Stimulated activated CD4-positive, alpha-beta T cell treated with anti-CD3 and anti-CD28 coated beads, Interleukin-12 subunit alpha, Interleukin-12 subunit beta, amount 100 ng/mL, for 48 hours (primary cell): ENCODE results near the gene GMPR.
A peak's percentile ranks its signal among the peaks of the same experiment; 100 is the strongest.

Source experiments
- DNase-seq, 3 donors: peaks; one replicate each; pipeline ENCODE4 v3.0.0-alpha.2; 2020; ENCODE audit warnings: low read depth in 2 of 3, low spot score in 1 of 3

GMPR gene

DNA sequence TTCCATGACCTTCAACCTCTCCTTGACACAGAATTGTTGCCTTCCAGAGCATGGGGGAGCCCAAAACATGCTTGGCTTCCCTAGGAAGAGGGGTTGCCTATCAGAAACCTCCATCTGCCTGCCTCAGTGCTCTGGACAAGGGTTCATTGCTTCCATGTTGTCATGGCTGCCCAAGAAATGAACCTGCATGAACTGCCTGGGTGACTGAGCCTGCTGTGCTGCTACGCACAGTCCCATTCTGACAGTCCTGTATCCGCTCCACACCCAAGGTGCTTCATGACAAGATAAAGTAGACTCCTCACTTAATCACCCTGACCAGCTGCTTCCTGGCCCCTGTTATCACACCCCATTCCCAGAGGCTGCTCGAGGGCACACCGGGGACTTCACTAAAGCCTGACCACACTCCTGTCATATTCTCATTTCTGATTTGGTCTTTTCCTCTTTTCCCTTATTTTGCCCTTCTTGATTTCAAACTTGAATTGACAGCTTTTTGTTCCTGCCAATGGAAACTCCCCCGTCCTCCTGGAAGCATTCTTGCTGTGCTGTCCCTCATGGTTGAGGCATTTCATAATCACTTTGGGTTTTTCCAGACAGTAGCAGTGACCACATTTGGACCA, 31.9 kb downstream of the GMPR start:
- no peak for DNase-seq

DNA sequence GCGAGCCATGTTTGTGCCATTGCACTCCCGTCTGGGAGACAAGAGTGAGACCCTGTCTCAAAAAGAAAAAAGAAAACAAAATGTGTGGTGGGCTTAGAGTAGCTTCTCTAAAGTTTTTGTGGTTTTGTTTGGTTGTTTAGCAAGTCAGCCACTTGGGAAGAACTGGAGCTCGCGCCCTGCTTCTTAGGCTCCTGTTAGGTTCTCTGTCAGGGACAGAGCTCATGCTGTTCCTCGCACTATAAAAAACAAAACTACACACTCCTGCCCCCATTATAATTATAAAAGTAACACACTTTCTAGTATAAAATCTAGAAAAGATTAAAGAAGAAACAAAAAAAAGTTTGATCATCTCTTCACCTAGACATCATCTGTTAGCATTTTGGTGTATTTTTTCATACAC, 33.0 kb downstream of the GMPR start:
- no peak for DNase-seq

DNA sequence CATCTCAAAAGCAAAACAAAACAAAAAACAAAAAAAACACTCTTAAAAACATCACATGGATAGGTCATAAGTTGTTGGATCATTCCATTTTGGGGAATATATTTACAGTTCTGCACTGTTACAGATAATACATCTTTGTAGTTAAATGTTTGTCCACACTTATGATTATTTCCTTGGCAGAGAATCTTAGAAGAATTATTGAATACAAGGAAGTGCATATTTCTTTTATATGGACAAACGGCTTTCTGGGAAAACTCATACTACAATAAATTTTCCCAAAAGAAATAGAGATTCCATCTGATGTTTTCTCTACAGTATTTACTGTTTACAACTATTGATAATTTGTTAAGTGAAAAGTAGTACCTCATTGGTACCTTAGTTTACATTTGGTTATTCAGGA, 33.8 kb downstream of the GMPR start:
- no peak for DNase-seq

DNA sequence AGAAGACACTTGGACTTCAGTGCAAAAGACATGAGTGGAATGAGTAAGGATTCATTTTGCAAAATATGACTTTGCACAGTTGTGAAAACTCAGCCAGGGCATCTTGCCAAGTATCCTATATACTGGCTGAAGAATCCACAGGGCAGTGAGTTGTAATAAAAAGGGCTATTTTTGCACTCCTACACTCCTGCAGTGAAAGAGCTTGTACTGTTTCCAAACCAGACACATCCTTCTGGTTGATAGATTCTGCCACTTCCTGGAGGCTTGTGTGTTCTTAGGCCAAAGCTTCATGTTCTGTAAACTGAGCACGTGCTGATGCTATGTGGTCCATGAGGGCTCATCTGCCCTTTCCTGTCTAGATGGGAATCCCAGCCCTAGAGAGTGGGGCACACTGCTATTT, 34.9 kb downstream of the GMPR start:
- no peak for DNase-seq

DNA sequence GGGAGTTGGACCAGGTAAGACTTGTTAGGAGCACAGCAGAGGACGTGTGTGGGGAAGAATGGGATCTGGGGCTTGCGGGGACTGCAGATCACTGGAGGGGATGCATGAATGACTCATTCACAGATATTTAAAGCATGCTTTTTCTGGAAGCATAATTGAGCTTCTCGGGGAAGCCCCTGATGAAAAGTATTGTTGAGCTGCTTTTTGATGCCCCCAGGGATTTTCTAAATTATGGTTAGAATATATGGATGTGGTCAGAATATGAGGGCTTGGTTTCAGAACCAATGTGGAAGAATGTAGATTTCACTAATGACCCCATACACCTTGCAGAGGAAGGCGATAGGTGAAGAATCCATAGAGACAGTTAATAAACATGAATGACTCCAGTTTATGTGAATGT, 36.1 kb downstream of the GMPR start:
- no peak for DNase-seq

DNA sequence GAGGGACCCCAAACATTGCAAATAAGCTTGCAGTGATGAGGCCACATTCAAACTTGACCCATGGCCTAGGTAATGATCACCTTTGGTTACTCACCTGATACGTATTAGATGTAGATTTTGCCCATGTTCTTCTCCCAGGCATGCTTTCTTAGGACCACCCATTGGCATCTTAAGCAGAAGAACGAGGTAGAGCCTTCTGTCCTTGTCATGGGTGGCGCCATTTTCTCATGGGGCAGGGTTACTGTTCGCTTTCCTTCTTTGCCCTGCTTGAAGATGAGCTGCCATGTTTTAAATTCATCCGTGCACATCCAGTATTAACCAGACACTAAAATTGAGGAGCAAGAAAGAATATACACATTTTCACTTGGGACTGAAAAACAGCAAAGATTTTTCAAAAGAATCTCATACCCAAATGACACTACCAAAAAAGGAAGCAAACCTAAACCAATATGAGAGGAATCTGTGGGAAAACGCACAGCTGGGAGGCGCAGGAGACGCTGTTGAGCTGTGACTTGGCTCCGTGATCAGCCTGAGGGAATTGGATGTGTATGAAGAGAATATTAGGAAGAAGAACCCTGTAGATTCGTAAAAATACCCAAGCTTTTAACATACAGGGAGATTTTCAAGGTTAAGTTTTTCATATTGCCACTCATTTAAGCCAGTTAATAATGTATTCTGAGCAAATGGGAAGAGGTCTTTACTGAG, 36.6 kb downstream of the GMPR start:
- DNase-seq, result no peak

DNA sequence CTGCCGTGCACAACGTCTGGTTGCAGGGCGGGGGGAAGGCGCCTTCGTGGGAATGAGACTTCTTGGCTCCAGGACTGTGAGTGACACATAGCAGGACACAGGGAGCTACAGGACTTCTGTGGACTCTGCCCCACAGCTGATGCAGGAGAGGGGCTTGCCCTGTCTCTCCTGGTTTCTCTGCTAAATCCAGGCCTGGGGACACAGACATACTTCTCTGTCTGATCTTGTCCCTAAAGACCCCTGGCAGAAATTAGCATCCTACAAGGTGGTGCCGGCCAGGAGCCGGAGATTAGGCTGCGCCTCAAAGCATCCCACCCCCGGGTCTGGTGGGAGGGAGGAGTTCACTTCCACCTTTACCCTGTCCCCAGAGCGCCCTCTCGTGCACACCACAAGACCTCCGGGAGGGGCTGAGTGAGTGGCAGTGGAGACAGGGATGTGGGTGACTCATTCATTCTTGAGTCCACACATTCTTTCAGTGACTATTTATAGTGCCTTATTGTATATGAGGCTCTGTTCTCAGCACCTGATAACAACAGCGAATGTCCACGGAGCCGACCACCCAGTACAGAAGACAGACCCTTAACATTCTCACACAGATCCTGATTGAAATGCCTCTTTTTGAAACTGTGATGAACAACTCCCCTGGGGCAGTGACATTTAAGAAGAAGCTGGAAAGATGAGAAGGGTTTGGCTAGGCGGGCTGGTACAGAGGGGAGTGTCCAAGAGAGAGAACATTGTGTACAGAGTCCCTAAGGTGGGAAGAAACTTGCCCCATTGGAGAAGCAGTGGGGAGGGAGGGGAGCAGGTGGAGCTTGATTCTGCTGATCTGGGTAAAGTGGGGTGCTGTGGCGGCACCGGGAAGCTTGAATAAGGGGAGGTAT, 39.0 kb downstream of the GMPR start:
- DNase-seq, result peak in 1 of 3 donors; percentile 5

DNA sequence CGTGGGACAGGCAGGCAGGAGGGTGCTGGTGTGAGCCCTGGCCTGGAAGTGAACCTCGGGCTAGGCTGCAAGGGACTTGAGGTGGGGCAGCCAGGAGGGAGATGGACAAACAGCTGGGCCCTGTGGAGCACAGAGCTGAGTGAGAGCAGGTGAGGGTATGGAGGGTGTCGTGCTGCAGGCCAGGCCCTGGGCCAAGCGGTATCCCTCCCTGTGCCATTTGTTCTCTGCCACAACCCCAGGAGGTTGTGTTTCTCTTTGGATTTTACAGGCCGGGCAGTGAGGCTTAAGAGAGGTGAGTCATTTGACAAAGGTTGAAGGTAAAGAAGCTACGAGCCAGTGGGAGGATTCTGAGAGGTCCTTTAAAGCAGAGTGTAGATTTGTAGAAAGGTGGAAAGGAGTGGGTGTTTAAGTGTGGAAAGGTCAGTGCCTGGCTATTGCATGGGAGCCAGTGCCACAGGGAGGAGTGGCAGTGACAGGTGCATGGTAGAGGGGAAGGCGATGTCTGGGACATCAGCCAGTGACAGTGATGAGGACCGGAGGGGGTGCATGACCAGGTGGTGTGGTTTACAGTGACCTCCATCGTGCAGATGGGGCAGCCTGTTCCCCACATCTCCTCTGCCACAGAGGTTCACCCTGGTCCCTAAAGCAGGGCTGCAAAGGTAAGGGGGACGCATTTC, 39.8 kb downstream of the GMPR start:
- no peak for DNase-seq

DNA sequence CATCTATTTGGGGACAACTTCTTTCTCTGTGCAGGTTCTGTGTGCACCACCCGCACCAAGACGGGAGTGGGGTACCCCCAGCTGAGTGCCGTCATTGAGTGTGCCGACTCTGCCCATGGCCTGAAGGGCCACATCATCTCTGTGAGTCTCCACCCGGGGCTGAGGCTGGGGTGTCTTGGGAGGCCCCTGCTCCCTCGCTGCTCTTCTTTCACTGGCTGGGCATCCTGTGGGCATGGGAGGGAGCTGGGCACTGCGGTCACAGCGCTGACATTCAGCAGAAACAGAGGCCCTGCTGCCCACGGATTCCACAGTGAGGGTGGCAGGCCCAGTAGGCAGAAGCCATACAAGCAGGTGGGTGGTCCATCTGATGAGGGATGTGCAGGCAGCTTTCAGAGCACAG, 40.4 kb downstream of the GMPR start:
- DNase-seq, result no peak

DNA sequence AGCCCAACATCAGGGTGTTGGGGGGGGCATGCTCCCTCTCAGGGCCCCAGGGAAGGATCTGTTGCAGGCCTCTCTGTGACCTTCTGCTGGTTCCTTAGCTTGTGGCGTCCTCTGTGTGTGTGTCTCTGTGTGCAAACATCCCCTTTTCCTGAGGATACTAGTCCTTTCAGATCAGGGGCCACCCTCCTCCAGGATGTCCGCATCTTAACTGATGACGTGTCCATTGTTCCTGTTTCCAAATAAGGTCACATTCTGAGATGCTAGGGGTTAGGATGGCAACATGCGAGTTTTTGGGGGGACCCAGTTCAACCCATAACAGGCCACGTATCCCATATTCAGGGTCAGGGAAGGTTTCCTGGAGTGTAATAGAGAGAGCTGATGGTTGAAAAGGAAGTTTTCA, 40.9 kb downstream of the GMPR start:
- DNase-seq, result no peak

DNA sequence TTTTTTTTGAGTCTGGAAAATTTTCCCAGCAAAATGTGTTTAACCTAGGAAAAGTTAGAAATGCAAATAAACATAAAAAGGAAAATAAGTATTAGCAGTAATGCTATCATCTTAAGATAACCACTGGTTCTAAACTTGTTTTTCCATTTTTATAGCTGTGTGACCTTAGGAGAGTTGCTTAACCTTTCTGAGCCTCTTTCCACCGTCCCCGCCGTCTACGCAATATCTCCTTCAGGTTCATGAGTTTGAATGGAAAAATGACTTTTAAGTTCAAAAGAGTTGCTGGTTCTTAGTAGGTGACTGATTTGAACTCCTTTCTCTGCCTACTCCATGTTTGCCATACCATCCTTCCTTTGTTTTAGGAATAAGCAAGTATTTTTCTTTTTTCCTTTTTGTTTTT, 44.0 kb downstream of the GMPR start:
- DNase-seq, result no peak

DNA sequence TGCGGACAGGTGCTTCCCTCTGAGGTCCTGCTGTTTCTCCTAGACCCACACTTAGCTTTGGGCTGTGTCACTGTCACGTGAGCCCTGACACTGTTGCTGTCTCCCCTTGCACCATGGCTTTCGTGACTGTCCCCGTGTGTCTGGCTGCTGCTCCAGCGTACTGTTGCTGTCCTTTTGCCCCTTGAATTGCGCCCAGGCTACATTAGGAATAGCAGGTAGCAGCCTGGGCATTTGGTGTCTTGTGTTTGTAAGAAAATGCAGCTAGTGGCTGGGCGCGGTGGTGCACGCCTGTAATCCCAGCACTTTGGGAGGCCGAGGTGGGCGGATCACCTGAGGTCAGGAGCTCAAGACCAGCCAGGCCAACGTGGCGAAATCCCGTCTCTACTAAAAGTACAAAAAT, 46.1 kb downstream of the GMPR start:
- DNase-seq, result no peak

DNA sequence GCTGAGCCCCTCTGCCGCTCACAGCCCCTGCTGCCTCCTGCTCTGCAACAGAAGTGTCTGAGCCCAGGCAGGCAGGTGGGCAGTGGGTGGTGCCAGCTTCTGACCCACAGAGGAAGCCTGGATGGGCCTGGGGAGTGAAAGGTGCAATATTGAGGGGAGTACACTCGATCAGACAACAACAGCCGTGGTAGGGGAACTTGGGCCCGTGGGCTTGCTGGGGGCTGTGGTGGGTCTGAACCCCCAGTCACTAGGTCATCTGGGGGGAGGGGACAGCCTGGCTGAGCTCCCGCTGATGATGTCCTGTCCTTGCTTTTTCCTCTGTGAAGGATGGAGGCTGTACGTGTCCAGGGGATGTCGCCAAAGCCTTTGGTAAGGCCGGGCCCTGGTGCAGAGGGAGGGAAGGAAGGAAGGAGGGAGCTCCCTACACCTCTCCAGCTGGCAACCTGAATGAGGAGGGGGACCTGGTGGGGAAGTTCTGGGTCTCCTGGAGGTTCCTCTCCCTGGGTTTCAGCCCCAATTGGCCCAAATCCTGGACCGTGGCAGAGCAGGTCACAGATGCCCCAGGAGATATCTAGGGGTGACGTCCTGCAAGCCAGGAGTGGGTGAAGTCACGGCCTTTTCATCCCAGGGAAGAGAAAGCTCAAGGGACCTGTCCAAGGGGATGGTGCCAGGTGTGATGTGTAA, 47.2 kb downstream of the GMPR start:
- DNase-seq, result no peak

DNA sequence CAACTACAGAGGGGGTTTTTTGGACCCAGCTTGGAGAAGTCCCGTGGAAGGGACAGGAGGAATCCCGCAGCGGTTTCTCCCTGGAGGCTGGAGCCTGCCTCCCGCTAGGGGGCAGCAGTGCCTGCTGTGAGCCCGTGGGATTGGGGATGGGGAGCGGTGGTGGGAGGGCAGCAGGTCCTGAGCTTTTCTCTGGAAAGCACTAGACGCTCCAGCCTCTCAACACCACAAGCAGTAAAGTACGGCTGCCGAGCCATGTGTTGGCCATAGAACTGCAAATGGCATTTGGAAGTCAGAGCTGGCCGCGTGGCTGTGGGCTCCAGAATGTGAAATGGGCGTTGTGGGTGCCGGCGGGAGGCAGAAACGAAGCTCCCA, 47.8 kb downstream of the GMPR start:
- DNase-seq, result peak in 2 of 3 donors; percentile 10 to 25

DNA sequence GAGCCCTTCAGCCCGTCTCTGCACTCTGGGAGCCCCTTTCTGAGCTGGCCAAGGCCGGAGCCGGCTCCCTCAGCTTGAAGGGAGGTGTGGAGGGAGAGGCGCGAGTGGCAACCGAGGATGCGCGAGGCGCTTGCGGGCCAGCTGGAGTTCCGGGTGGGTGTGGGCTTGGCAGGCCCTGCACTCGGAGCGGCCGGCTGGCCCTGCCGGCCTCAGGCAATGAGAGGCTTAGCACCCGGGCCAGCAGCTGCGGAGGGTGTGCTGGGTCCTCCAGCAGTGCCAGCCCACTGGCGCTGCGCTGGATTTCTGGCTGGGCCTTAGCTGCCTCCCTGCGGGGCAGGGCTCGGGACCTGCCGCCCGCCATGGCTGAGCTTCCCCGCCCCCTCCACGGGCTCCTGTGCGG, 49.8 kb downstream of the GMPR start:
- DNase-seq, result no peak

DNA sequence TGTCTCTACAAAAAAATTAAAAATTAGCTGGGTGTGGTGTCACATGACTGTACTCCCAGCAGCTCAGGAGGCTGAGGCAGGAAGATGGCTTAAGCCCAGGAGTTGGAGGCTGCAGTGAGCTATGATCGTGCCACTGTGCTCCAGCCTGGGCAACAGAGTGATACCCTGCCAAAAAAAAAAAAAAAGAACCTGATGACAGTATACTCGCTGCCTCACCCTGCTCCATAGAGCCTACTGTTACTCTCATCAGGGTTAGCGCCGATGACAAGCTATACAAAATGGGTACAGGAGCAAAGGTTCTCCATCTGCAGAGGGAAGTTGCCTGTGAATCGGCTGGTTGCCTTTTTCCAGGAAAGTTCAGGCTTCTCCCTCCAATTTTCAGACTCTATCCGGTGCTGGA, 53.4 kb downstream of the GMPR start:
- DNase-seq, result no peak

DNA sequence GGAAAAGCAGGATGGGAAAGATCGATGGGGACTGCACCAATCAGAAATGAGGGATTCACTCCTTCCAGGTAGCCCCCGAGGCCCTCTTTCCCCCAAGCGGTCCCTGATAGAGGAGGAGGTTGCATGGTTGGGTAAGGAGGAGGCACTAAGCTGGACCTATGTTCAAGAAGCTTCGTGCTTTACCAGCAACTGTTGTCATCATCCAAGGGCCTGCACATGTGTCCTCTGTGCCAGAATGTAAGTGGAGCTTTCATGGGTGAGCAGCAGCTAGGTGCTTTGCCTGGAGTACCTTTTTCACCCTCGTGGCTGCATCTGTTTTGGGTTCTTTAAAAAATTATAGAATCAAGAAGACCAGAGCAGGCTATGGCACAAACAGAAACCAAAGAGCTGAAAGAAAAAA, 54.0 kb downstream of the GMPR start:
- DNase-seq, result no peak

DNA sequence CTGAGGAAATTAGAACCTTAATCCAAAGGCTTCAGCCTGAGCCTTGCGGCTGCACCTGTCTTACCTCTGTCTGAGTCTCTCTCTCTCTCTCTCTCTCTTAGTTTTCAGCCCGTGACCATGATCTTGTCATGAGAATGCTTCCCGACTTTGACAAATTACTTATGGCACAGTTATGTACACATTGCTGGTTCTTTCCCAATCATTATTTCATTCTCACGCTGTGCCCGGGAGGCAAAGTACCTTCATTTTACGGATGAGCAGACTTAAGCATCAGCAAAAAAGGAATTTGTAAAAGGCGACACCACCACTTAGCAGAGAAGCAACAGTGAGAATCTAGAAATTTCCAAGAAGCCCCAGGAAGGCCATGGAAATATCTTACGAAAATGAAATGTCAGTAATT, 54.6 kb downstream of the GMPR start:
- no peak for DNase-seq

DNA sequence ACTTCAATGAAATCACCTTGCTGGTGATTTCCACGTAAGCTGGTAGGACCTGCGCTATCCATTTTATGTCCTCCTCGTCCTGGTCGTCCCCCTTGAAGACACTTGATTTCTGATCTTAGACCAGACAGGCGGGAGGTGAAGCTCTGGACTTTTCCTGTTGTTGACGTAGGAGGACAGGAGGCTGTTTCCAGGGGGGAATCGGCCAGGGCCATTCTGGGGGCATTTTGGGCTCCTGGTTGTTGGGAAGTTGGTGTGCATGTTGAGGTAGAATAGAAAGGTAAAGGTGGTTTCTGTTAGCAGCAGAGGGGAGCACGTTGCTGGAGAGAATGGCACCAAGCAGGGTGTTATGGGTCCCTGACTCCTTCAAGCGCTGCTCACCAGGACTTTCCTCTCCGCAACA, 56.0 kb downstream of the GMPR start:
- no peak for DNase-seq

DNA sequence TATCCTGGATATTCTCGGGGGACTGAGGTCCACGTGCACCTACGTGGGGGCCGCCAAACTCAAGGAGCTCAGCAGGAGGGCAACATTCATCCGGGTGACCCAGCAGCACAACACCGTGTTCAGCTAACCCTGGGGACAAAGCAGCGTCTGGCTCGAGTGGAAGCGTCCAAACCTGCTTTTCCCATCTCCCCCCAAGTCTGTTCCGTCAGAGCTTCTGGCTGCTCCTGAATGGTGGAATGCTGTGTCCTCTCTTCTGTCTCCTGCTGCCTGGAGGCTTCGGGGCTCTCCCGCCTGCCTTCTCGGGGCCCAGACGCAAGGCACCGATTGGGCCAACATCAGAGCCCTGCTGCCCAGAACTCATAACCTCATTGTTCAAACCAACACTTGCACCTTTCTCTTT, 56.7 kb downstream of the GMPR start:
- no peak for DNase-seq

DNA sequence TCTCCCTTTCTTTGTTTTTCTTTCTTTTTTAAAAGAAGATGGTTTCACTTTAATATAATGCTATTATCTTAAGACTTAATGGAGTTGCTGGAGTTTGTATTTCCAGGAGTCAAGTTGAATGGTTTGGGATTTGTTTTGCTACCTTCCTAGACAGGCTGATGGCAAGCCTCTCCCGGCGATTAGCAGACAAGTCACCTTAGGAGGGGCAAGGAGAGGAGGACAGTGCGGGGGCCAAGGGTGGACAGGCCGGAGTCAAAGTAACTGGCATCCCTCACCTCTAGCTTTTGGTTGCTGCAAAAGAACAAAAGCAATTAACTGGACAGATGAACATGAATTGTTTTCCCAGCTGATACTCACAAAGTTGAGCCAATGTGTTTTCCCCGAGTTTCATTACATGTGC, 57.1 kb downstream of the GMPR start:
- DNase-seq, result no peak
